ENCODE data around the gene FAM114A1.
"Not testable (repeated sequence)": the region's sequence is repeated elsewhere in the genome, so short reads cannot be mapped to it uniquely, and the experiment has no call there.

FAM114A1 gene

GRCh38 chr4:38979511-38980230, 112.1 kb downstream of the FAM114A1 start:
- DNase-seq: no peak

- DNase-seq: no peak
Observed at GRCh38 chr4:38980903-38981676, 113.5 kb downstream of the FAM114A1 start.

DNA sequence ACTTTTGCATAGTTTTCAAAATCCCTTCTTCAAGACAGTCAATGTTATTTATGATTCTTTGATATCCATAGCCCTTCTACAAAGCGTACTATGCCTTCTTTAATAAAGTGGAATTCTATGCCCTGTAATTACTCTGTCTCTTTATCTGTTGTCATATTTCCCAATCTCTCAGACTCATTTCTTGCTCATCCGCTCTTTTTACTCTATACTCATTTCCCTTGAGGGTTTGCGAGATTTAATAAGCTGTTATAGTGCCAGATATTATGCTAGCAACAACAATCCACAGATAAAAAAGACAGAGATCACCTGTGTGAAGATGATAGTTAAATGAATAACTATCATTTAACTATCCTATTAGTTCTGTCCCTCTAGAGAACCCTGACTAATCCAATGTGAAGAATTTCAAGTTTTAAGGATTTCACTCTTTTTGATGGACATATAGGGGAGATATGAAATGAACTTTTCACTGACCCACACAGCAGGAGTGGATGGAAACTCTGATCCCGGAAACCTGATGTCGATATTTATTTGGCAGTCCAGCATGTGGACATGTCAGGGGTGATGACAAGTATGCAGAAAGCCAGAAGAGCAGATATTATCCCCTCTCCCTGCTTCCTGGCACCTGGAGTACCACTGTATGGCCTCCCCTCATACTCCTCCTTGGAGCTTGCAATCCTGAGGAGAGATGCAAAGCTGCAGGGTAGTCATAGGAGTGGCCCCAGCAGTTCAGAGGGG, 114.9 kb downstream of the FAM114A1 start:
- DNase-seq: no peak

DNA sequence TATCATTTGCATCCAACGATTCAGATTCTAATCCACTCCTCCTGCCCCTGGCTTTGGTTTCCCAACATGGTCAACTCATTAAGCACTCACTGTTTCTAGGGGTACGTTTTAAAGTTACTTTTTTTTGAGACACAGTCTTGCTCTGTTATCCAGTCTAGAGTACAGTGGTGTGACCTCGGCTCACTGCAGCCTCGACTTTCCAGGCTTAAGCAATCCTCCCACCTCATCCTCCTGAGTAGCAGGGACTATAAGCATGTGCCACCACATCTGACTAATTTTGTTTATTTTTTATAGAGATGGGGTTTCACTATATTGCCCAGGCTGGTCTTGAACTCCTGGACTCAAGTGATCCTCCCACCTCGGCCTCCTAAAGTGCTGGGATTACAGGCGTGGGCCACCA, 115.7 kb downstream of the FAM114A1 start:
- no peak for DNase-seq

GRCh38 chr4:38983787-38984598, 116.4 kb downstream of the FAM114A1 start:
- DNase-seq: no peak

DNA sequence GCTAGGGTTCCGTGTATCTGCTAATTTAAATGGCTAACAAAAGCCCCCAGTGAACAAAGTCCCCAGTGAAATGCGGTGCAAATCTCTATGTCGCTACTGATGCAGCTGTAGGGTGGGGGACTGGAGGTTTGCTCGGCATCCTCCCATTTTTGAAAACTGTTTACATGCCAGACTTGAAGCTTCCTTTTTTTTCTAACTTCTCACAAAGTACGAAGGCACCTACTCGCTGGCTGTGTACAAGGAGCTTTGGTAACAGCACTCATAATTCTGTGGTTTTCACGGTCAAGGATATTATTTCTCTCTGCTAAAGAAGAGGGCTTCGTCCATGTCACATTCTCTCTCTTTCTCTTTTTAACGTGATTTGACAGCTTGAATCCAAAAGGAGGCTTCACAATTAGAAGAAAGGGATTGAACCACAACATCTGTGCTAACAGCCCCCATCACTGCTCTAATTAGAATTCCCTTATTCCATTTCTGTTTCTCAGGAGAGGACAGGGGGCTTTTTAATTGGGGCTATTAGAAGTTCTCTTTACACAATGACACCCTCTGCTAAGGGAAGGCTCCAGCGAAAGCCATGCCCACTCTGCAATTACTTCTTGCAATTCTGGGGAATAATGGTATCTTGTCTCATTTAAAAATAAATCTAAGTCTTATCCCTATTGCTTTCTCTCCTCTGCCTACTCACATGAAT, 117.9 kb downstream of the FAM114A1 start:
- DNase-seq: no peak

DNA sequence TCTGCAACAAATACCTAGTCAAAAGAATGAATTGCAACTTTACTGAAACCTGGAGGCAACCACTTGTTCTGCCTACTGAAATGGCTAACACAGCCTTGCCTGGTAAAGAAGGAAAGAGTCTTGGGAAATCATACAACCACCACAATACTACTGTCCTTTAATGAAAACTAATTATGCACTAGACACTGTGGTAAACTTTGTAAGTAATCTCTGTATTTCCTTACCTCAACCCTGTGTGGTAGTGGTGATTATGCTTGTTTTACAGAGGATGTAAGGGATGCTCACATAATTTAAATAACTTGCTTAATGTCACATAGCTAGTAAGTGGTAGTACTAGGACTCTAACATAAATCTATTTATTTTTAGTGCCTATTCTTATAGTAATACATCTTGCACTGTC, 119.9 kb downstream of the FAM114A1 start:
- no peak for DNase-seq

DNA sequence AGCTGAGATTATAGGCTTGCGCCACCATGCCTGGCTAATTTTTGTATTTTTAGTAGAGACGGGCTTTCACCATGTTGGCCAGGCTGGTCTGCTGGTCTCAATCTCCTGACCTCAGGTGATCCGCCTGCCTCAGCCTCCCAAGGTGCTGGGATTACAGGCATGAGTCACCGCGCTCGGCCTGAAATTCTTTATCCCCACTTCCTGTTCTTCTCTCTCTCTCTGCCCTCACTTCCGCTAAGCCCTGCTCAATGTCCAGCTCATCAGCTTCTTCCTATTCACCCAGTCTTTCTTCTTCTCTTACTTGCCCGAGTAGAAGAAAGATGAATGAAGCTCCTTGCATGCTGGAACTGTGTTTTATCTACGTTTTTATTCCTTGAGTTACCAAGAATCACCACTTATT, 120.7 kb downstream of the FAM114A1 start:
- not testable (repeated sequence) for DNase-seq

- no peak for DNase-seq
Observed at GRCh38 chr4:38989487-38989886, 121.9 kb downstream of the FAM114A1 start.

- no peak for DNase-seq
Observed at GRCh38 chr4:38990241-38990640, 122.6 kb downstream of the FAM114A1 start.

GRCh38 chr4:38993683-38994082, 126.1 kb downstream of the FAM114A1 start:
- DNase-seq: no peak

DNA sequence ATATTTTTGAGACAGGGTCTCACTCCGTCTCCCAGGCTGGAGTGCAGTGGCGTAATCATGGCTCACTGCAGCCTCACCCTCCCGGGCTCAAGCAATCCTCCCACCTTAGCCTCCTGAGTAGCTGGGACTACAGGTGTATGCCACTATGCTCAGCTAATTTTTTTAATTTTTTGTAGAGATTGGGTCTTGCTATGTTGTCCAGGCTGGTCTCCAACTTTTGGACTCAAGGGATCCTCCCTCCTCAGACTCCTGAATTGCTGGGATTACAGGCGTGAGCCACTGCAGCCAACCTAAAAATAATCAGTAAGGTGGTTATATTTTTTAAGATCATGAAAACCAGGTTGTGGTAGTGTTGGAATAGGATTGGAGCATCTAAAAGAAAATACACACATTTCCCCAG, 126.5 kb downstream of the FAM114A1 start:
- DNase-seq: no peak
